Caco-2 (cell line): ENCODE data around the gene MACC1. TPM values are rescaled to one million over a fixed set of nuclear protein-coding genes. Genes with fewer than 3 reads are reported as not detected.

Source experiments
- BruUV-seq: library from RNA; stranded (reverse); fragments of 400-500 nt; replicated peaks from 2 replicates; lab custom pipeline; 2021; lab: Mats Ljungman, UMichigan
- CTCF ChIA-PET: fragments of 300-600 bp; sonication (Branson Sonifier 250); formaldehyde crosslinking; loops from one replicate; lab custom pipeline; 2022; ENCODE audit warnings: antibody characterized with exemption; lab: Charles Lee
- POLR2A ChIA-PET: fragments of 300-600 bp; sonication (Branson Sonifier 250); formaldehyde crosslinking; loops from one replicate; lab custom pipeline; 2022; ENCODE audit warnings: antibody characterized with exemption; lab: Charles Lee
- DNase-seq, 2 experiments: peaks; one replicate each; pipeline versions ENCODE4 v3.0.0 to v3.0.0-alpha.2; 2020 to 2022
- H3K27me3 ChIP-seq: replicated peaks from 2 replicates; pipeline ENCODE4 v1.6.0; 2011; ENCODE audit warnings: low read length; ENCODE audit not compliant: control insufficient read depth, insufficient read depth
- H3K36me3 ChIP-seq: 2 replicates; pipeline ENCODE4 v1.5.1; 2011; ENCODE audit warnings: low read length; ENCODE audit not compliant: control insufficient read depth, insufficient read depth
- H3K4me1 ChIP-seq: fragments of 250-450 bp; sonication (Bioruptor Pico); 2 replicates; pipeline ENCODE4 v1.5.1; 2020; ENCODE audit warnings: mild to moderate bottlenecking
- H3K4me3 ChIP-seq: 2 replicates; pipeline ENCODE4 v1.5.1; 2011; ENCODE audit warnings: low read depth, mild to moderate bottlenecking, control low read depth, low read length
- H3K9me3 ChIP-seq: fragments of 250-450 bp; sonication (Bioruptor Pico); 2 replicates; pipeline ENCODE4 v1.5.1; 2020; ENCODE audit warnings: mild to moderate bottlenecking, moderate library complexity
- H3K27ac Mint-ChIP-seq: one replicate; pipeline ENCODE4 v1.8.0; 2022; ENCODE audit warnings: mixed read lengths; ENCODE audit not compliant: unreplicated experiment
- H3K27me3 Mint-ChIP-seq: one replicate; pipeline ENCODE4 v1.8.0; 2022; ENCODE audit warnings: mixed read lengths; ENCODE audit not compliant: insufficient read depth, unreplicated experiment
- H3K36me3 Mint-ChIP-seq: one replicate; pipeline ENCODE4 v1.8.0; 2022; ENCODE audit warnings: mild to moderate bottlenecking, mixed read lengths; ENCODE audit not compliant: insufficient read depth, unreplicated experiment
- H3K4me1 Mint-ChIP-seq: one replicate; pipeline ENCODE4 v1.8.0; 2022; ENCODE audit warnings: low read depth, mixed read lengths; ENCODE audit not compliant: unreplicated experiment
- H3K4me3 Mint-ChIP-seq: one replicate; pipeline ENCODE4 v1.8.0; 2022; ENCODE audit warnings: mild to moderate bottlenecking, moderate library complexity, mixed read lengths; ENCODE audit not compliant: unreplicated experiment
- H3K9me3 Mint-ChIP-seq: one replicate; pipeline ENCODE4 v1.8.0; 2022; ENCODE audit warnings: mixed read lengths; ENCODE audit not compliant: unreplicated experiment
- intact Hi-C: fragments of 100-400 bp; cut with micrococcal nuclease; formaldehyde crosslinking; loops from one replicate; pipeline ENCODE4 v1.10.0; 2022; ENCODE audit not compliant: unreplicated experiment
- total RNA-seq: library from RNA; stranded (reverse); gene quantifications from 2 replicates; pipeline ENCODE4 v1.2.3, GENCODE V29; 2022
- TF ChIP-seq, protein P1 (sequence below), 2 experiments: fragments of 200-600 bp in 1 of 2; IDR thresholded peaks; 1 replicate in 1 of 2; 2 replicates in 1 of 2; pipeline versions ENCODE4 v1.5.1 to v1.8.0; 2011 to 2022; ENCODE audit warnings: antibody characterized with exemption in 1 of 2, control low read depth in 1 of 2, inconsistent platforms in 1 of 2, low read depth in 1 of 2, low read length in 1 of 2, mild to moderate bottlenecking in 1 of 2, moderate library complexity in 1 of 2; ENCODE audit not compliant: insufficient read depth in 1 of 2, severe bottlenecking in 1 of 2, unreplicated experiment in 1 of 2

Gene MACC1
- total RNA-seq, 1 experiment from 2014 or later: 87.7 TPM

DNA sequence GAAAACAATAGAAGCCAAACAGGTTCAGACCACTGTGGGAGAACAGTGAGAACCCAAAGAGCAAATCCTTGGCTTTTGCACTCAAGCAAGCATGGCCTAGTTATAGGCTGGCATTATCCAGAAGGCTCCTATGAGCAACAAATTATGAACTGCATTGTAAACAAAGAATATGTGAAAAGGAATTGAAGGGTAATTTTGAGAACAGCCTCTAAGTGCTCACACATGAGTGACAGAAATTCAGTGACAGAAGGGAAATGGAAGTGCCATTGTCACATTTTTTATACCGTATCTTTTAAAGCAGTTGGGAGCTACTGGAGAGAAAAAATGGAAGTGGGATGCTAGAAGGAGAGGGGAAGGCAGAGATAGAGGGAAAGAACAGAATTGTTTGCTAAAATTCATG is 114.2 kb downstream of the MACC1 start:
- no peaks in the 10 kb centered on the region for H3K36me3 ChIP-seq
- no peak overlapping the region for H3K4me3 ChIP-seq
- intact Hi-C loops: no loop called here
- H3K4me3 Mint-ChIP-seq: no peak overlapping the region
- no peak for DNase-seq
- H3K27me3 ChIP-seq: no peaks in the 10 kb centered on the region
- TF ChIP-seq, protein P1, sequence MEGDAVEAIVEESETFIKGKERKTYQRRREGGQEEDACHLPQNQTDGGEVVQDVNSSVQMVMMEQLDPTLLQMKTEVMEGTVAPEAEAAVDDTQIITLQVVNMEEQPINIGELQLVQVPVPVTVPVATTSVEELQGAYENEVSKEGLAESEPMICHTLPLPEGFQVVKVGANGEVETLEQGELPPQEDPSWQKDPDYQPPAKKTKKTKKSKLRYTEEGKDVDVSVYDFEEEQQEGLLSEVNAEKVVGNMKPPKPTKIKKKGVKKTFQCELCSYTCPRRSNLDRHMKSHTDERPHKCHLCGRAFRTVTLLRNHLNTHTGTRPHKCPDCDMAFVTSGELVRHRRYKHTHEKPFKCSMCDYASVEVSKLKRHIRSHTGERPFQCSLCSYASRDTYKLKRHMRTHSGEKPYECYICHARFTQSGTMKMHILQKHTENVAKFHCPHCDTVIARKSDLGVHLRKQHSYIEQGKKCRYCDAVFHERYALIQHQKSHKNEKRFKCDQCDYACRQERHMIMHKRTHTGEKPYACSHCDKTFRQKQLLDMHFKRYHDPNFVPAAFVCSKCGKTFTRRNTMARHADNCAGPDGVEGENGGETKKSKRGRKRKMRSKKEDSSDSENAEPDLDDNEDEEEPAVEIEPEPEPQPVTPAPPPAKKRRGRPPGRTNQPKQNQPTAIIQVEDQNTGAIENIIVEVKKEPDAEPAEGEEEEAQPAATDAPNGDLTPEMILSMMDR (IDR thresholded peaks at IDR 0.05; ENCODE audit: insufficient read depth in 1 of 2, low read depth in 1 of 2, low read length in 1 of 2, severe bottlenecking in 1 of 2, unreplicated experiment in 1 of 2): no peak
- ChIA-PET CTCF (no interaction called here), POLR2A (no interaction called here)
- H3K9me3 ChIP-seq: no peaks in the 10 kb centered on the region
- no peak overlapping the region for H3K27ac Mint-ChIP-seq
- no peaks in the 10 kb centered on the region for H3K4me1 ChIP-seq
- peaks cover 30% of the 10 kb centered on the region for H3K9me3 Mint-ChIP-seq
- H3K36me3 Mint-ChIP-seq: no peaks in the 10 kb centered on the region
- no TSS peak for BruUV-seq
- peaks cover 14% of the 10 kb centered on the region for H3K4me1 Mint-ChIP-seq
- H3K27me3 Mint-ChIP-seq: no peaks in the 10 kb centered on the region

DNA sequence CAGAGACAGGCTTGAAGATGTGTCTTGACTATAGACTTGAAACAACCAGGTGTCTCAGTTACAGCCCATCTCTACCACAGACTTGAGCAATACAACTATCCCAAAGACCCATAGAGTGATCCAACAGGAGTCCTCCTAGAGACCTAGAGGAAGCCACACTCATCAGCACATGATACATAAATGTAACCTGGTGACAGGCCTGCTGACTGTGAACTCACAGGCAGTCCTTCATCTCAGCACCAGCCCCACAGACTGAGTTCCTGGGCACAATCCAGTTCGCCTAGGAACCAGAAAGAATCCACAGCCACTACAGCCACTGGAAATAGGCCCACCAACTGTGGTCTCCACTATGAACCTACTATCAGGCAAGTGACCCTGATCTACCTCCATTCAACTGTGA is 121.3 kb downstream of the MACC1 start:
- TF ChIP-seq, protein P1 (IDR thresholded peaks at IDR 0.05; ENCODE audit: insufficient read depth in 1 of 2, low read depth in 1 of 2, low read length in 1 of 2, severe bottlenecking in 1 of 2, unreplicated experiment in 1 of 2): no peak
- peaks cover 33% of the 10 kb centered on the region for H3K9me3 Mint-ChIP-seq
- DNase-seq: no peak
- no peaks in the 10 kb centered on the region for H3K4me1 Mint-ChIP-seq
- Histone ChIP-seq H3K4me1 (no peaks in the 10 kb centered on the region), H3K27me3 (no peaks in the 10 kb centered on the region), H3K4me3 (no peak overlapping the region), H3K36me3 (no peaks in the 10 kb centered on the region), H3K9me3 (no peaks in the 10 kb centered on the region; the same call in none of the 2 replicates)
- H3K27me3 Mint-ChIP-seq: no peaks in the 10 kb centered on the region
- no peak overlapping the region for H3K4me3 Mint-ChIP-seq
- H3K27ac Mint-ChIP-seq: no peak overlapping the region
- ChIA-PET POLR2A (no interaction called here), CTCF (no interaction called here)
- no peaks in the 10 kb centered on the region for H3K36me3 Mint-ChIP-seq
- intact Hi-C loops: no loop called here
- no TSS peak for BruUV-seq

DNA sequence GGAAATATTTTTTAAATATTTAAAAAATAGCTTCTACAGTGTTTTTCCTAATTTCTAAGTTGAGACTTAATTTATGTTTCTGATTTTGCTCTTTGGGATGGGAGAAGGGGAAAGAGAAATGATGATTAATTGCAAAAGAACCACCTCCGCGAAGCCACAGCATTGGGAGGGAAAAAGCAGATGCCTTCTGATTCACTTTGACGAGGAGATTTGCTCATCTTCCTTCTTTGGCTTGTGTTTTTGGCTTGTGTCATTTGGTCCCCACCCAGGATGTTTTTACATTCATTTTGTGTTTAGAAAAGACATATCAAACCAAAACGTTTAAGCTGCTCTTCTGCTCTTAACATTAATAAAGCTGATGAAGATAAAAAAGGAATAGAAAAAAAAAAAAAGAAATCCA is 121.7 kb downstream of the MACC1 start:
- Mint-ChIP-seq H3K4me3 (no peak overlapping the region), H3K27me3 (no peaks in the 10 kb centered on the region), H3K4me1 (no peaks in the 10 kb centered on the region), H3K9me3 (peaks cover 38% of the 10 kb centered on the region), H3K36me3 (no peaks in the 10 kb centered on the region), H3K27ac (no peak overlapping the region)
- POLR2A ChIA-PET: no interaction called here
- Histone ChIP-seq H3K36me3 (no peaks in the 10 kb centered on the region), H3K9me3 (no peaks in the 10 kb centered on the region; the same call in none of the 2 replicates), H3K4me3 (no peak overlapping the region), H3K27me3 (no peaks in the 10 kb centered on the region), H3K4me1 (no peaks in the 10 kb centered on the region)
- no peak for DNase-seq
- BruUV-seq: no TSS peak
- intact Hi-C loops: no loop called here
- CTCF ChIA-PET: no interaction called here
- TF ChIP-seq, protein P1 (IDR thresholded peaks at IDR 0.05; ENCODE audit: insufficient read depth in 1 of 2, low read depth in 1 of 2, low read length in 1 of 2, severe bottlenecking in 1 of 2, unreplicated experiment in 1 of 2): no peak
